SH-SY5Y (cell line): ENCODE measurements around the gene UVSSA.

ENCODE experiments used
- GATA2 ChIP-seq: IDR thresholded peaks from 2 replicates; pipeline ENCODE4 v1.6.1; 2011; ENCODE audit warnings: mild to moderate bottlenecking, low read depth, low read length
- GATA3 ChIP-seq: IDR thresholded peaks from 2 replicates; pipeline ENCODE4 v1.6.1; 2011; ENCODE audit warnings: low read depth, mild to moderate bottlenecking, low read length, moderate library complexity

UVSSA gene

GRCh38 chr4:1346781-1347409 is at the start of gene UVSSA:
TSS of gene UVSSA (plus strand) at chr4:1347208. CDS start at chr4:1348092, 884 bp downstream.
- TF ChIP-seq GATA3 (no peak), GATA2 (no peak)

GRCh38 chr4:1297456-1298325 is 49.3 kb upstream of the UVSSA start:
- no peak for TF ChIP-seq GATA3
- no peak for TF ChIP-seq GATA2

- TF ChIP-seq GATA3 (no peak), GATA2 (no peak)
These were observed 48.5 kb upstream of the UVSSA start for GRCh38 chr4:1298461-1298860.

GRCh38 chr4:1299301-1299860 is 47.6 kb upstream of the UVSSA start:
- TF ChIP-seq GATA2 (no peak), GATA3 (no peak)

- no peak for TF ChIP-seq GATA3
- TF ChIP-seq GATA2: no peak
These were observed 46.2 kb upstream of the UVSSA start for GRCh38 chr4:1300466-1301455.

GRCh38 chr4:1302159-1302558 is 44.8 kb upstream of the UVSSA start:
- no peak for TF ChIP-seq GATA3
- TF ChIP-seq GATA2: no peak

GRCh38 chr4:1305261-1305711 is 41.7 kb upstream of the UVSSA start:
- TF ChIP-seq GATA3: no peak
- TF ChIP-seq GATA2: no peak

GRCh38 chr4:1305781-1306455 is 41.1 kb upstream of the UVSSA start:
- no peak for TF ChIP-seq GATA2

GRCh38 chr4:1307951-1308735 is 38.9 kb upstream of the UVSSA start:
- TF ChIP-seq GATA2: no peak
- TF ChIP-seq GATA3: no peak

GRCh38 chr4:1309261-1310010 is 37.6 kb upstream of the UVSSA start:
- TF ChIP-seq GATA2 (no peak), GATA3 (no peak)

GRCh38 chr4:1310031-1310795 is 36.8 kb upstream of the UVSSA start:
- TF ChIP-seq GATA3 (no peak), GATA2 (no peak)
